Breast epithelium (tissue), 3 donors: ENCODE results near the gene PLIN3.

Experiments
- CTCF ChIP-seq, 3 donors: fragments of 450-650 bp; IDR thresholded peaks; one replicate each; pipeline ENCODE4 v1.5.1; 2016 to 2017; ENCODE audit warnings: antibody characterized with exemption in 3 of 3, mild to moderate bottlenecking in 3 of 3, moderate library complexity in 3 of 3
- POLR2A ChIP-seq: fragments of 450-650 bp; IDR thresholded peaks from one replicate; pipeline ENCODE4 v1.6.1; 2016; ENCODE audit warnings: antibody characterized with exemption, mild to moderate bottlenecking, moderate library complexity
- POLR2AphosphoS5 ChIP-seq, 3 donors: sonication (generic); formaldehyde crosslinking; IDR thresholded peaks; one replicate each; pipeline ENCODE4 v1.6.1; 2017; ENCODE audit warnings: antibody characterized with exemption in 3 of 3

- TF ChIP-seq CTCF (IDR thresholded peaks at IDR 0.05) (no peak), POLR2AphosphoS5 (IDR thresholded peaks at IDR 0.05) (no peak), POLR2A (no peak)
Measured at GRCh38 chr19:4817467-4818277, 49.8 kb downstream of the PLIN3 start.
